Activated CD4-positive, alpha-beta T cell treated with anti-CD3 and anti-CD28 coated beads for 48 hours (primary cell): Measurements from ENCODE around the gene ERRFI1.
"Not testable (repeated sequence)": the region's sequence is repeated elsewhere in the genome, so short reads cannot be mapped to it uniquely, and the experiment has no call there.

Source experiments
- DNase-seq: peaks from one replicate; pipeline ENCODE4 v3.0.0-alpha.2; 2020

ERRFI1 gene

DNA sequence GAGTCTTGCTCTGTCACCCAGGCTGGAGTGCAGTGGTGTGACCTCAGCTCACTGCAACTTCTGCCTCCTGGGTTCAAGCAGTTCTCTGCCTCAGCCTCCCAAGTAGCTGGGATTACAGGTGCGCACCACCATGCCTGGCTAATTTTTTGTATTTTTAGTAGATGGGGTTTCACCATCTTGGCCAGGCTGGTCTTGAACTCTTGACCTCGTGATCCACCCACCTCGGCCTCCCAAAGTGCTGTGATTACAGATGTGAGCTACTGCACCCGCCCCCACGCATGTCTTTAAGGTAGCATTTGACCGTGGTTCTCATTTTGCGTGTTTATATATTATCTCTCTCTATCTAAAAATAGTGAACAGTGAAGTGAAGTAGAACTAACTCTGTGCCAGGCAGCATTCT, 62.3 kb downstream of the ERRFI1 start:
- not testable (repeated sequence) for DNase-seq

- DNase-seq: not testable (repeated sequence)
Observed at GRCh38 chr1:7963378-7963730, 62.8 kb downstream of the ERRFI1 start.

- no peak for DNase-seq
Observed at GRCh38 chr1:7962636-7963377, 63.3 kb downstream of the ERRFI1 start.

DNA sequence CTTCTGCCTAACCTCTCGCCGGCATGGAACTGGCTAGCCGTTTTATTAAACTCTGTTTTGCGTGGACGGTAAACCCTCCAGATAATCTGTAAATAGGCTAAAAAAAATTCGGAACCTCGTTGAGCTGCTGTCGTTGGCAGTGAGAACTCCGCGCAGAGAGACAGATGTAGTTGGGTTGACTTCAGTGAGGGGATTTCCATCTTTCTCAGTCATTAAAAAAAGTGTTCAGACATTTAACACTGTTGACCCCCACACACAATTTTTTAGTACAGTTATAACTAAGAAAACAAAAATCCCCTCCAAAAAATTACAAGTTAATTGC, 64.1 kb downstream of the ERRFI1 start:
- no peak for DNase-seq
